K562 (cell line): ENCODE measurements around the gene CACNA1I.

Source experiments
- CEBPB ChIP-seq: fragments of 450-650 bp; IDR thresholded peaks from 2 replicates; pipeline ENCODE4 v1.6.1; 2016; ENCODE audit warnings: missing genetic modification characterization, missing compliant biosample characterization
- CTCF ChIP-seq, 3 experiments: IDR thresholded peaks in 2 of 3; conservative IDR thresholded peaks in 1 of 3; 2 replicates each; pipeline ENCODE4 v1.5.1; 2011 to 2012; ENCODE audit warnings: low read length in 3 of 3, mild to moderate bottlenecking in 3 of 3, control low read depth in 2 of 3, improper control_type of control experiment in 1 of 3, inconsistent platforms in 1 of 3, low read depth in 1 of 3, mixed read lengths in 1 of 3, moderate library complexity in 1 of 3; ENCODE audit not compliant: insufficient read depth in 2 of 3
- FOXM1 ChIP-seq, 2 experiments: fragments of 450-650 bp in 1 of 2; sonication (generic) in 1 of 2; formaldehyde crosslinking in 1 of 2; IDR thresholded peaks; 2 replicates each; pipeline versions ENCODE4 v1.6.1 to v1.9.0; 2017 to 2022; ENCODE audit warnings: low read depth in 2 of 2, mild to moderate bottlenecking in 2 of 2, missing genetic modification reagents in 1 of 2, moderate library complexity in 1 of 2
- MAFK ChIP-seq: IDR thresholded peaks from 2 replicates; pipeline ENCODE4 v1.6.1; 2011; ENCODE audit warnings: low read length, improper control_type of control experiment
- NFIX ChIP-seq: fragments of 250-450 bp; sonication (Bioruptor Pico); IDR thresholded peaks from 2 replicates; pipeline ENCODE4 v1.4.0; 2020; ENCODE audit warnings: low read depth, mild to moderate bottlenecking, moderate library complexity
- THRA ChIP-seq: fragments of 450-650 bp; IDR thresholded peaks from 2 replicates; pipeline ENCODE4 v1.6.1; 2017; ENCODE audit warnings: mild to moderate bottlenecking, moderate library complexity
- ZNF174 ChIP-seq: fragments of 250-450 bp; sonication (Bioruptor Pico); IDR thresholded peaks from 2 replicates; pipeline ENCODE4 v1.4.0; 2020; ENCODE audit warnings: mild to moderate bottlenecking

DNA sequence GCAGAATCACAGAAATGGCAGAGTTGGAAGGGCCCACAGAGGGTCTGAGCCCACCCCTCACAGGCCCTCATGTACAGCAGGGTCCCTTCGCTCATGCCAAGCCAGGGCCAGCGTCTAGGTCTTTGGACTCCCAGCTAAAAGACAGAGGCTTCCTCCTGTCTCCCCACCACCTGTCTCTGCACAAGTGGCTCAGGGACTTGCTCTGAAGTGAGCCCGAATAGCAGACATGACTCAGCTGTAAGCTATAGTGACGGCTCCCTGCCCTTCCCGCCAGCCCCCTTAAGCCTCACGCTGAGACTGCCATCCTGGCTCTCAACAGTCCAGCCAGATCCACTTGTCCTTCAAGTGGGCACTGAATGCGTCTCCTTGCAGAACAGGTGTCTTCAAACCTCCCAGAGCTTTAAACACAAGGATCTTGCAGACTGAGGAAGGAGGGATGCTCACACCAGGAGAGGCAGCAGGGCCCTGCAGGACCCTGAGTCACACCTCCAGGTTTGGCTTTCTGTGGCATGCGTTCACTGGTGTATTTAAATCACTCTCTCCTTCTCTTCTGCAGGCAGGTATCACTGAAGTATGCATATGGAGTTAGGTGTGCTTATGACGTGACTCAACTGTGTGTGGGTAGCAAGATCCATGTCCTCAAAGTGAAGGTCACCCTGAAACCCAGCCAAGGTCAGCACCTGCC lies 154.9 kb downstream of the CACNA1I start:
- no peak for TF ChIP-seq THRA
- TF ChIP-seq NFIX (CRISPR knock-in tag): no peak
- no peak for TF ChIP-seq ZNF174 (CRISPR knock-in tag)
- 0 out of 2 replicates have a peak, but pooled peaks have one; percentile 5 for TF ChIP-seq MAFK
- no peak for TF ChIP-seq FOXM1 (IDR thresholded peaks at IDR 0.05; ENCODE audit: low read depth)
- TF ChIP-seq FOXM1 (CRISPR knock-in tag; IDR thresholded peaks at IDR 0.05; ENCODE audit: low read depth): no peak
- TF ChIP-seq CTCF (IDR thresholded peaks at IDR 0.05 in 2 of 3, conservative IDR thresholded peaks at IDR 0.05 in 1 of 3; ENCODE audit: insufficient read depth in 2 of 3, low read depth in 1 of 3, low read length in 3 of 3): no peak
- no peak for TF ChIP-seq CEBPB
